Measurements from ENCODE around the gene MAP2K3.

Gene MAP2K3

DNA sequence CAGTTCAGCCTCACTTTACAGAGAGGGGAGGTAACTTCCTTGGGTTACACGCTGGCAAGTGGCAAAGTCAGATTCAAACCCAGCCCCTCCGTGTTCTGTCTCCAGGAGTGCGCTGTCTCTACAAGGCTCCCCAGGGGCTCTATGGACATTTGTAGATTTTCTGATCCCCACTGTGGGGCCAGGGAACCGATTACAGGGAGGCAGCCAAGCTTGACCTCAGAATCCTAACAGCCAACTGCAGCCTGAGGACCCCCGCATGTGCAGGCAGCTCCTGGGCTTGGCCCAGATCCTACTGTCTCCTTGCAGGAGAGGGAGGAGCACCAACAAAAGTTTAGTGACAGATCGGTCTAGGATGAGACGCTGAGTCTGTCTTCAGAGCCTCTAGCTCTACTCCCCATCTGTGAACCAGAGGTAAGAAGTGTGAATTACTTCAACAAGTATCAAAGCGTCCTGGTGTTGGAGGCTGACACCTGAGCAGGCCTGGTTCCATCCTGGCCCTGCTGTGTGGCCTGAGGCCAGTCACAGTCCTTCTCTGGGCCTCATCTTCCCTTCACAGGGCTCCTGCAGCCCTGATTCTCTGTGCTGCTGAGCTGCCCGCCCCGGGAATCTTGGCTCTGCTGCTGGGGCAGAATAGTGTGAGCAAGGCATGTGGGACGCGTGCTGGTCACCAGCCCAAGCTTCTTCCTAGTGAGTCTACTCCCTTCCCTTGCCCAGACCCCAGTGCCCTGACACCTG lies 22.1 kb upstream of the MAP2K3 start:
- H3K36me3 ChIP-seq, result no peaks in the 10 kb centered on the region
- no peaks in the 10 kb centered on the region for H3K27me3 ChIP-seq
- H3K4me1 ChIP-seq (ENCODE audit: control insufficient read depth in 1 of 2, insufficient read depth in 1 of 2, low read depth in 1 of 2, low read length in 1 of 2), result no peaks in the 10 kb centered on the region
- H3K9me3 ChIP-seq, result no peaks in the 10 kb centered on the region
- TF ChIP-seq, protein P1, sequence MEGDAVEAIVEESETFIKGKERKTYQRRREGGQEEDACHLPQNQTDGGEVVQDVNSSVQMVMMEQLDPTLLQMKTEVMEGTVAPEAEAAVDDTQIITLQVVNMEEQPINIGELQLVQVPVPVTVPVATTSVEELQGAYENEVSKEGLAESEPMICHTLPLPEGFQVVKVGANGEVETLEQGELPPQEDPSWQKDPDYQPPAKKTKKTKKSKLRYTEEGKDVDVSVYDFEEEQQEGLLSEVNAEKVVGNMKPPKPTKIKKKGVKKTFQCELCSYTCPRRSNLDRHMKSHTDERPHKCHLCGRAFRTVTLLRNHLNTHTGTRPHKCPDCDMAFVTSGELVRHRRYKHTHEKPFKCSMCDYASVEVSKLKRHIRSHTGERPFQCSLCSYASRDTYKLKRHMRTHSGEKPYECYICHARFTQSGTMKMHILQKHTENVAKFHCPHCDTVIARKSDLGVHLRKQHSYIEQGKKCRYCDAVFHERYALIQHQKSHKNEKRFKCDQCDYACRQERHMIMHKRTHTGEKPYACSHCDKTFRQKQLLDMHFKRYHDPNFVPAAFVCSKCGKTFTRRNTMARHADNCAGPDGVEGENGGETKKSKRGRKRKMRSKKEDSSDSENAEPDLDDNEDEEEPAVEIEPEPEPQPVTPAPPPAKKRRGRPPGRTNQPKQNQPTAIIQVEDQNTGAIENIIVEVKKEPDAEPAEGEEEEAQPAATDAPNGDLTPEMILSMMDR (IDR thresholded peaks at IDR 0.05), result no peak
- no peak overlapping the region for H3K4me3 ChIP-seq (ENCODE audit: low read depth in 1 of 2, low read length in 1 of 2)
- no peak overlapping the region for H3K27ac ChIP-seq

- Histone ChIP-seq H3K27ac (no peak overlapping the region), H3K4me3 (ENCODE audit: low read depth in 1 of 2, low read length in 1 of 2) (no peak overlapping the region), H3K36me3 (no peaks in the 10 kb centered on the region), H3K4me1 (ENCODE audit: control insufficient read depth in 1 of 2, insufficient read depth in 1 of 2, low read depth in 1 of 2, low read length in 1 of 2) (no peaks in the 10 kb centered on the region), H3K27me3 (no peaks in the 10 kb centered on the region), H3K9me3 (no peaks in the 10 kb centered on the region)
- TF ChIP-seq, protein P1 (IDR thresholded peaks at IDR 0.05), result no peak
Observed at GRCh38 chr17:21263376-21263775, 21.1 kb upstream of the MAP2K3 start.

DNA sequence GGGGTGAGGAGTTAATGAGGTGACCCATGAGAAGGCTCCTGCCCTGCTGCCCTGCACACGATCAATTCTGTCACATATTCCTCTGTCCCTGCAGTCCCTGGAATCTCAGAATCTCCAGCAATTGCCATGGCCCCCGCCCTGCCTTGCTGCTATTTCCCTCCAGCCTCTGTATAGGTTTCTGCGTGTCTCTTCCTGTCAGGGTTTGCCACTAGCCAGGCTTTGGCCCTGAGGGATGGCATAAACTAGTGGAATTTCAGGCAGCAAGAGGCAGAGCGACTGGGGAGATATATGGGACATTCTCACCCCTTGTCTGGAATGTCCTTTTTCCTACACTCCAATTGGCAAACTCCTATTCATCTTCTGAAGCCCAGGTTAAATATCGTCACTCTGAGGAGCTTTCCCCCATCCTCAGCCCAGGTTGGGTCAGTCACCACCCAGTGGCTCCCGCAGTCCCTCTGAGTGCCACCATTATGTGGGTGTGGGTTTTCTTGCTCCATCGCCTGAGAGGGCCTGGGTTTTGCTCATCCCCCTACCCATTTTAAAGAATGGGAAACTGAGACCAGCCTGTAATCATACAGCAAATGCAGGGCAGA lies 15.8 kb upstream of the MAP2K3 start:
- Histone ChIP-seq H3K27me3 (no peaks in the 10 kb centered on the region), H3K36me3 (no peaks in the 10 kb centered on the region), H3K27ac (no peak overlapping the region), H3K9me3 (no peaks in the 10 kb centered on the region), H3K4me1 (ENCODE audit: control insufficient read depth in 1 of 2, insufficient read depth in 1 of 2, low read depth in 1 of 2, low read length in 1 of 2) (no peaks in the 10 kb centered on the region), H3K4me3 (ENCODE audit: low read depth in 1 of 2, low read length in 1 of 2) (no peak overlapping the region)
- TF ChIP-seq, protein P1 (IDR thresholded peaks at IDR 0.05), result no peak

DNA sequence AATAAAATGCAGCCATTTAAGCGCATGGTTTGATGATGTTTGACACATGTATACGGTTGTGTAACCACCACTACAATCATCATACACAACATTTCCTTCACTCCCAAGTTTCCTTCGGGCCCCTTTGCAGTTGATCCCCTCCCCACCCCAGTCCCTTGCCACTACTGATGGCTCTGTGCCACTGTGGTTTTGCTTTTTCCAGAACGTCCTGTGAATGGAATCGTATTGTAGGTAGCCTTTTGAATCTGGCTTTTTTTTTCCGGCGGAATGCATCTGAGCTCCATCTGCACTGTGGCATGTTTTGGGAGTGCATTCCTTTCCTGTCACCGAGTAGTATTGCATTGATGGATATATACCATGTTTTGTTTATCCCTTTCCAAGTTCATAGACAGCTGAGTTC lies 15.1 kb upstream of the MAP2K3 start:
- Histone ChIP-seq H3K4me3 (ENCODE audit: low read depth in 1 of 2, low read length in 1 of 2) (no peak overlapping the region), H3K36me3 (no peaks in the 10 kb centered on the region), H3K27me3 (peaks cover 2% of the 10 kb centered on the region), H3K9me3 (no peaks in the 10 kb centered on the region), H3K27ac (no peak overlapping the region), H3K4me1 (ENCODE audit: control insufficient read depth in 1 of 2, insufficient read depth in 1 of 2, low read depth in 1 of 2, low read length in 1 of 2) (no peaks in the 10 kb centered on the region)
- TF ChIP-seq, protein P1 (IDR thresholded peaks at IDR 0.05), result no peak

DNA sequence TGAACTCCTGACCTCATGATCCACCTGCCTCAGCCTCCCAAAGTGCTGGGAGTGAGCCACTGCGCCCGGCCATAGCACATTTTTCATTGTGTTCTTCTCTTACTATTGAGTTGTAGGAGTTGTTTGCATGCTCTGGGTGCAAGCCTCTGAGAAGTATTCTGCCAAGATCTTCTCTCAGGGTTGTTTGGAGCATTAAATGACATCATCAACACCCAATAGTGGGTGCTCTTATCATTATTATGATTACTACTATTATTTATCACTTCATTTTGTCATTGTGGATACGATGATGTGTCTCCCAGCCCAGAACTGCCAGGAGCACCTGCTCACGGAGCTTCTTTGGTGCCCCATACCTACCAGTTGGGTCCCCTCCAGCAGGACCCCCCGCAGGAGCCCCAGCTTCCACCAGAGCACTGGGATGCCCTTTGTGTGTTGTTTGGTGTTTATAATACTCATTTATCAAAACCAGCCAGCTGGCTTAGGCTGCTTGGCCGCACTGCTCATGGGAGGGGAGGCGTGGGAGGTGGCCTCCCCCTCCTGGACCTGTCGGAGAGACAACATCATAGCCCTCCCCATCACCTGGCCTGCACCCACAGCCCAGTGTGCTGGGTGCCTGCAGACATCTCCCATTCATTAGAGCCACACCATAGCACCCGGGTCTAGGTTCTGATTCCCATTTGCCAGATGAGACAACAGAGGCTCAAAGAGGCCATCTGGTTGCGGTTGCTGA lies 12.9 kb upstream of the MAP2K3 start:
- no peaks in the 10 kb centered on the region for H3K36me3 ChIP-seq
- H3K27ac ChIP-seq, result no peak overlapping the region
- peaks cover 16 to 17% of the 10 kb centered on the region in 2 experiments for H3K4me1 ChIP-seq (ENCODE audit: control insufficient read depth in 1 of 2, insufficient read depth in 1 of 2, low read depth in 1 of 2, low read length in 1 of 2)
- TF ChIP-seq, protein P1 (IDR thresholded peaks at IDR 0.05), result no peak
- H3K27me3 ChIP-seq, result peaks cover 10% of the 10 kb centered on the region
- no peaks in the 10 kb centered on the region for H3K9me3 ChIP-seq
- no peak overlapping the region for H3K4me3 ChIP-seq (ENCODE audit: low read depth in 1 of 2, low read length in 1 of 2)

All from neutrophil (primary cell).